Measurements from ENCODE around the gene PDE2A. TPM values are rescaled to one million over a fixed set of nuclear protein-coding genes. Genes with fewer than 3 reads are reported as not detected.

The PDE2A gene
- total and polyA plus RNA-seq, 10 of the 15 experiments (the other 5 are each of a cell fraction or from before 2014, with no cell fraction given): 0.06 to 0.15 (median 0.11) TPM; not detected in 6

DNA sequence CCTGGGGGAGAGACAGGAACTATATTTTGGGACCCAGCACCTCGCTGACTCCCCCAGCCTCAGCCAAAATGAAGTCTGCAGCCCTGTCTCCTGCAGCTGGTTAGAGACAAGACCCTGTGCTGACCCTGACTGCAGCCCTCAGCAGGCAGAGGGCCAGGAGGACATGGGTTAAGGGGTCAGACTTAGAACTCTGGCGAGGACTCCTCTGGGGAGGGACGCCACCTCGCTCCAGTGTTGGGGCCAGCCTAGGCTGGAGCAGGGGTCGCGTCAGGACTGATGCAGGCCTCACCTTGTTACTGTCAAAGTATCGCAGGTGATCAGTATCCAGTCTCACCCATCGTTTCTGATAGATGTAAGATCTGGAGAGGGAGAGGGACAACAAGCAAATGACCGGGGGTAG is 36.9 kb upstream of the PDE2A start:
- RAD21 ChIA-PET (ENCODE audit: unreplicated experiment): no interaction called here
- peaks cover 8% of the 10 kb centered on the region for H3K79me2 ChIP-seq (ENCODE audit: control insufficient read depth, insufficient read depth, low read length)
- H4K20me1 ChIP-seq (ENCODE audit: control insufficient read depth, insufficient read depth): peaks cover 5% of the 10 kb centered on the region
- no peak for TF ChIP-seq TARDBP (IDR thresholded peaks at IDR 0.05; ENCODE audit: borderline replicate concordance)
- TF ChIP-seq, protein P1, sequence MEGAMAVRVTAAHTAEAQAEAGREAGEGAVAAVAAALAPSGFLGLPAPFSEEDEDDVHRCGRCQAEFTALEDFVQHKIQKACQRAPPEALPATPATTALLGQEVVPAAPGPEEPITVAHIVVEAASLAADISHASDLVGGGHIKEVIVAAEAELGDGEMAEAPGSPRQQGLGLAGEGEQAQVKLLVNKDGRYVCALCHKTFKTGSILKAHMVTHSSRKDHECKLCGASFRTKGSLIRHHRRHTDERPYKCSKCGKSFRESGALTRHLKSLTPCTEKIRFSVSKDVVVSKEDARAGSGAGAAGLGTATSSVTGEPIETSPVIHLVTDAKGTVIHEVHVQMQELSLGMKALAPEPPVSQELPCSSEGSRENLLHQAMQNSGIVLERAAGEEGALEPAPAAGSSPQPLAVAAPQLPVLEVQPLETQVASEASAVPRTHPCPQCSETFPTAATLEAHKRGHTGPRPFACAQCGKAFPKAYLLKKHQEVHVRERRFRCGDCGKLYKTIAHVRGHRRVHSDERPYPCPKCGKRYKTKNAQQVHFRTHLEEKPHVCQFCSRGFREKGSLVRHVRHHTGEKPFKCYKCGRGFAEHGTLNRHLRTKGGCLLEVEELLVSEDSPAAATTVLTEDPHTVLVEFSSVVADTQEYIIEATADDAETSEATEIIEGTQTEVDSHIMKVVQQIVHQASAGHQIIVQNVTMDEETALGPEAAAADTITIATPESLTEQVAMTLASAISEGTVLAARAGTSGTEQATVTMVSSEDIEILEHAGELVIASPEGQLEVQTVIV (IDR thresholded peaks at IDR 0.05; ENCODE audit: borderline replicate concordance, partially characterized antibody): no peak
- TF ChIP-seq RBBP5 (conservative IDR thresholded peaks at IDR 0.05): no peak
- no peak for TF ChIP-seq SPI1 (IDR thresholded peaks at IDR 0.05; ENCODE audit: borderline replicate concordance, insufficient read depth, low read depth, low read length)
- TF ChIP-seq, protein P2, sequence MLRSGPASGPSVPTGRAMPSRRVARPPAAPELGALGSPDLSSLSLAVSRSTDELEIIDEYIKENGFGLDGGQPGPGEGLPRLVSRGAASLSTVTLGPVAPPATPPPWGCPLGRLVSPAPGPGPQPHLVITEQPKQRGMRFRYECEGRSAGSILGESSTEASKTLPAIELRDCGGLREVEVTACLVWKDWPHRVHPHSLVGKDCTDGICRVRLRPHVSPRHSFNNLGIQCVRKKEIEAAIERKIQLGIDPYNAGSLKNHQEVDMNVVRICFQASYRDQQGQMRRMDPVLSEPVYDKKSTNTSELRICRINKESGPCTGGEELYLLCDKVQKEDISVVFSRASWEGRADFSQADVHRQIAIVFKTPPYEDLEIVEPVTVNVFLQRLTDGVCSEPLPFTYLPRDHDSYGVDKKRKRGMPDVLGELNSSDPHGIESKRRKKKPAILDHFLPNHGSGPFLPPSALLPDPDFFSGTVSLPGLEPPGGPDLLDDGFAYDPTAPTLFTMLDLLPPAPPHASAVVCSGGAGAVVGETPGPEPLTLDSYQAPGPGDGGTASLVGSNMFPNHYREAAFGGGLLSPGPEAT (IDR thresholded peaks at IDR 0.05; ENCODE audit: low read depth): no peak
- no peak for TF ChIP-seq BCL11A (IDR thresholded peaks at IDR 0.05; ENCODE audit: low read depth, low read length)
- TF ChIP-seq, protein P3, sequence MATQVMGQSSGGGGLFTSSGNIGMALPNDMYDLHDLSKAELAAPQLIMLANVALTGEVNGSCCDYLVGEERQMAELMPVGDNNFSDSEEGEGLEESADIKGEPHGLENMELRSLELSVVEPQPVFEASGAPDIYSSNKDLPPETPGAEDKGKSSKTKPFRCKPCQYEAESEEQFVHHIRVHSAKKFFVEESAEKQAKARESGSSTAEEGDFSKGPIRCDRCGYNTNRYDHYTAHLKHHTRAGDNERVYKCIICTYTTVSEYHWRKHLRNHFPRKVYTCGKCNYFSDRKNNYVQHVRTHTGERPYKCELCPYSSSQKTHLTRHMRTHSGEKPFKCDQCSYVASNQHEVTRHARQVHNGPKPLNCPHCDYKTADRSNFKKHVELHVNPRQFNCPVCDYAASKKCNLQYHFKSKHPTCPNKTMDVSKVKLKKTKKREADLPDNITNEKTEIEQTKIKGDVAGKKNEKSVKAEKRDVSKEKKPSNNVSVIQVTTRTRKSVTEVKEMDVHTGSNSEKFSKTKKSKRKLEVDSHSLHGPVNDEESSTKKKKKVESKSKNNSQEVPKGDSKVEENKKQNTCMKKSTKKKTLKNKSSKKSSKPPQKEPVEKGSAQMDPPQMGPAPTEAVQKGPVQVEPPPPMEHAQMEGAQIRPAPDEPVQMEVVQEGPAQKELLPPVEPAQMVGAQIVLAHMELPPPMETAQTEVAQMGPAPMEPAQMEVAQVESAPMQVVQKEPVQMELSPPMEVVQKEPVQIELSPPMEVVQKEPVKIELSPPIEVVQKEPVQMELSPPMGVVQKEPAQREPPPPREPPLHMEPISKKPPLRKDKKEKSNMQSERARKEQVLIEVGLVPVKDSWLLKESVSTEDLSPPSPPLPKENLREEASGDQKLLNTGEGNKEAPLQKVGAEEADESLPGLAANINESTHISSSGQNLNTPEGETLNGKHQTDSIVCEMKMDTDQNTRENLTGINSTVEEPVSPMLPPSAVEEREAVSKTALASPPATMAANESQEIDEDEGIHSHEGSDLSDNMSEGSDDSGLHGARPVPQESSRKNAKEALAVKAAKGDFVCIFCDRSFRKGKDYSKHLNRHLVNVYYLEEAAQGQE (IDR thresholded peaks at IDR 0.05; ENCODE audit: low read depth, low read length): no peak
- TF ChIP-seq ZBED1 (IDR thresholded peaks at IDR 0.05; ENCODE audit: borderline replicate concordance): no peak
- TF ChIP-seq, protein P4, sequence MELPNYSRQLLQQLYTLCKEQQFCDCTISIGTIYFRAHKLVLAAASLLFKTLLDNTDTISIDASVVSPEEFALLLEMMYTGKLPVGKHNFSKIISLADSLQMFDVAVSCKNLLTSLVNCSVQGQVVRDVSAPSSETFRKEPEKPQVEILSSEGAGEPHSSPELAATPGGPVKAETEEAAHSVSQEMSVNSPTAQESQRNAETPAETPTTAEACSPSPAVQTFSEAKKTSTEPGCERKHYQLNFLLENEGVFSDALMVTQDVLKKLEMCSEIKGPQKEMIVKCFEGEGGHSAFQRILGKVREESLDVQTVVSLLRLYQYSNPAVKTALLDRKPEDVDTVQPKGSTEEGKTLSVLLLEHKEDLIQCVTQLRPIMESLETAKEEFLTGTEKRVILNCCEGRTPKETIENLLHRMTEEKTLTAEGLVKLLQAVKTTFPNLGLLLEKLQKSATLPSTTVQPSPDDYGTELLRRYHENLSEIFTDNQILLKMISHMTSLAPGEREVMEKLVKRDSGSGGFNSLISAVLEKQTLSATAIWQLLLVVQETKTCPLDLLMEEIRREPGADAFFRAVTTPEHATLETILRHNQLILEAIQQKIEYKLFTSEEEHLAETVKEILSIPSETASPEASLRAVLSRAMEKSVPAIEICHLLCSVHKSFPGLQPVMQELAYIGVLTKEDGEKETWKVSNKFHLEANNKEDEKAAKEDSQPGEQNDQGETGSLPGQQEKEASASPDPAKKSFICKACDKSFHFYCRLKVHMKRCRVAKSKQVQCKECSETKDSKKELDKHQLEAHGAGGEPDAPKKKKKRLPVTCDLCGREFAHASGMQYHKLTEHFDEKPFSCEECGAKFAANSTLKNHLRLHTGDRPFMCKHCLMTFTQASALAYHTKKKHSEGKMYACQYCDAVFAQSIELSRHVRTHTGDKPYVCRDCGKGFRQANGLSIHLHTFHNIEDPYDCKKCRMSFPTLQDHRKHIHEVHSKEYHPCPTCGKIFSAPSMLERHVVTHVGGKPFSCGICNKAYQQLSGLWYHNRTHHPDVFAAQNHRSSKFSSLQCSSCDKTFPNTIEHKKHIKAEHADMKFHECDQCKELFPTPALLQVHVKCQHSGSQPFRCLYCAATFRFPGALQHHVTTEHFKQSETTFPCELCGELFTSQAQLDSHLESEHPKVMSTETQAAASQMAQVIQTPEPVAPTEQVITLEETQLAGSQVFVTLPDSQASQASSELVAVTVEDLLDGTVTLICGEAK (IDR thresholded peaks at IDR 0.05; ENCODE audit: borderline replicate concordance): no peak
- TF ChIP-seq MTA2 (IDR thresholded peaks at IDR 0.05; ENCODE audit: low read depth): no peak
- no peak for TF ChIP-seq IKZF2 (IDR thresholded peaks at IDR 0.05)
- no peak for TF ChIP-seq RB1 (IDR thresholded peaks at IDR 0.05; ENCODE audit: borderline replicate concordance)

More for the DNA sequence above, 36.9 kb upstream of the PDE2A start:
- H3K27me3 ChIP-seq (replicated peaks in 1 of 2; ENCODE audit: control insufficient read depth in 2 of 2, insufficient read depth in 2 of 2, low read length in 1 of 2): no peaks in the 10 kb centered on the region
- FAIRE-seq (no peak), DNase-seq (ENCODE audit: low read depth, low spot score) (no peak), ATAC-seq (no peak)
- BruUV-seq (replicated peaks): no TSS peak
- H3K36me3 ChIP-seq (ENCODE audit: control insufficient read depth in 2 of 2, insufficient read depth in 2 of 2, low read length in 1 of 2): peaks cover 27 to 65% of the 10 kb centered on the region in 2 experiments
- no peaks in the 10 kb centered on the region for H3K4me1 ChIP-seq (ENCODE audit: control insufficient read depth, insufficient read depth, low read length)
- in situ Hi-C loops (cut with MboI): no loop called here
- SMC1A ChIA-PET (ENCODE audit: uncharacterized antibody, unreplicated experiment): no interaction called here
- H3K9ac ChIP-seq (ENCODE audit: control insufficient read depth, insufficient read depth, low read length): no peak overlapping the region
- no peak overlapping the region for H2AFZ ChIP-seq (ENCODE audit: control insufficient read depth, low read depth, low read length)
- no peak overlapping the region for H3K27ac ChIP-seq (ENCODE audit: control insufficient read depth, insufficient read depth)
- no peak overlapping the region for H3K4me2 ChIP-seq (ENCODE audit: control insufficient read depth, insufficient read depth)
- intact Hi-C loops (cut with micrococcal nuclease; ENCODE audit: unreplicated experiment): no loop called here
- CTCF ChIA-PET: no interaction called here
- WGBS (ENCODE audit: insufficient coverage, insufficient replicate concordance, low lambda C conversion rate, missing lambda C conversion rate): 91% methylated on average over 9 of the region's 9 CpGs
- H3K4me3 ChIP-seq: no peak overlapping the region
- H3K9me3 ChIP-seq (replicated peaks; ENCODE audit: control insufficient read depth, insufficient read depth, low read length): no peaks in the 10 kb centered on the region
- POLR2A ChIA-PET: no interaction called here
